ENCODE data around the gene GLB1L3.

DNA sequence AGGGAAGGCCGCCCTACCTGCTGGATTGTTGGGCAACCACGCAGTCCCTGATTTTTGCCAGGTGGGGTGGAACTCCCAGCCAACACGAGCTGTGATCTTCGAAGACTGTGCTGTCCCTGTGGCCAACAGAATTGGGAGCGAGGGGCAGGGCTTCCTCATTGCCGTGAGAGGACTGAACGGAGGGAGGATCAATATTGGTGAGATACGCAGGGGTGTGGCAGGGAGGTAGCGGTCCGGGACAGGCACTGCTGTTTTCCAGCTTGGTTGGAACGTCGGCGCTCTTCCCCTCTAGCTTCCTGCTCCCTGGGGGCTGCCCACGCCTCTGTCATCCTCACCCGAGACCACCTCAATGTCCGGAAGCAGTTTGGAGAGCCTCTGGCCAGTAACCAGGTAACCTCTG lies 15.2 kb upstream of the GLB1L3 start:
- TF ChIP-seq, protein P1, sequence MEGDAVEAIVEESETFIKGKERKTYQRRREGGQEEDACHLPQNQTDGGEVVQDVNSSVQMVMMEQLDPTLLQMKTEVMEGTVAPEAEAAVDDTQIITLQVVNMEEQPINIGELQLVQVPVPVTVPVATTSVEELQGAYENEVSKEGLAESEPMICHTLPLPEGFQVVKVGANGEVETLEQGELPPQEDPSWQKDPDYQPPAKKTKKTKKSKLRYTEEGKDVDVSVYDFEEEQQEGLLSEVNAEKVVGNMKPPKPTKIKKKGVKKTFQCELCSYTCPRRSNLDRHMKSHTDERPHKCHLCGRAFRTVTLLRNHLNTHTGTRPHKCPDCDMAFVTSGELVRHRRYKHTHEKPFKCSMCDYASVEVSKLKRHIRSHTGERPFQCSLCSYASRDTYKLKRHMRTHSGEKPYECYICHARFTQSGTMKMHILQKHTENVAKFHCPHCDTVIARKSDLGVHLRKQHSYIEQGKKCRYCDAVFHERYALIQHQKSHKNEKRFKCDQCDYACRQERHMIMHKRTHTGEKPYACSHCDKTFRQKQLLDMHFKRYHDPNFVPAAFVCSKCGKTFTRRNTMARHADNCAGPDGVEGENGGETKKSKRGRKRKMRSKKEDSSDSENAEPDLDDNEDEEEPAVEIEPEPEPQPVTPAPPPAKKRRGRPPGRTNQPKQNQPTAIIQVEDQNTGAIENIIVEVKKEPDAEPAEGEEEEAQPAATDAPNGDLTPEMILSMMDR (IDR thresholded peaks at IDR 0.05; ENCODE audit: extremely low read depth in 1 of 2, insufficient read depth in 1 of 2, low read depth in 1 of 2, low read length in 2 of 2), result no peak
- TF ChIP-seq, protein P2, sequence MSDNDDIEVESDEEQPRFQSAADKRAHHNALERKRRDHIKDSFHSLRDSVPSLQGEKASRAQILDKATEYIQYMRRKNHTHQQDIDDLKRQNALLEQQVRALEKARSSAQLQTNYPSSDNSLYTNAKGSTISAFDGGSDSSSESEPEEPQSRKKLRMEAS (IDR thresholded peaks at IDR 0.05; ENCODE audit: insufficient read depth, insufficient read length), result no peak
- no peak for TF ChIP-seq POLR2AphosphoS5 (IDR thresholded peaks at IDR 0.05; ENCODE audit: insufficient read depth, low read depth, low read length)
- TF ChIP-seq POLR2A (IDR thresholded peaks at IDR 0.05; ENCODE audit: low read depth, low read length), result no peak
- TF ChIP-seq EZH2 (IDR thresholded peaks at IDR 0.05; ENCODE audit: borderline replicate concordance, low read depth, low read length, severe bottlenecking), result no peak
- TF ChIP-seq GATA2 (IDR thresholded peaks at IDR 0.05; ENCODE audit: insufficient read depth, insufficient read length, low read depth, low read length), result no peak
- TF ChIP-seq FOS (IDR thresholded peaks at IDR 0.05; ENCODE audit: borderline replicate concordance, insufficient read depth, low read length), result no peak
- TF ChIP-seq JUN (IDR thresholded peaks at IDR 0.05; ENCODE audit: borderline replicate concordance, insufficient read depth, insufficient read length, low read depth), result no peak
- TF ChIP-seq MYC (IDR thresholded peaks at IDR 0.05; ENCODE audit: low read depth, low read length), result no peak
